Left lung (tissue), 10 donors: ENCODE results near the gene ADA. TPM values are rescaled to one million over a fixed set of nuclear protein-coding genes. Genes with fewer than 3 reads are reported as not detected.

Experiments used
- ATAC-seq: fragments of 200-7000 bp; cut with Tn5 transposase; one replicate; pipeline ENCODE4 v1.9.1; 2020; ENCODE audit warnings: moderate library complexity
- DNase-seq, 4 donors: peaks; one replicate each; pipeline ENCODE4 v3.0.0-alpha.2; 2013 to 2020
- H3K27ac ChIP-seq, 2 donors: fragments of 200-600 bp; sonication (generic) in 1 of 2; one replicate each; pipeline versions ENCODE4 v1.5.0 to v1.8.0; 2020 to 2021
- H3K27me3 ChIP-seq, 2 donors: fragments of 200-600 bp; sonication (generic) in 1 of 2; one replicate each; pipeline versions ENCODE4 v1.5.0 to v1.8.0; 2020 to 2021
- H3K36me3 ChIP-seq, 2 donors: fragments of 200-600 bp; sonication (generic) in 1 of 2; one replicate each; pipeline versions ENCODE4 v1.5.0 to v1.8.0; 2020 to 2021
- H3K4me1 ChIP-seq, 2 donors: fragments of 200-600 bp; one replicate each; pipeline ENCODE4 v1.8.0; 2021
- H3K4me3 ChIP-seq, 2 donors: fragments of 200-600 bp; sonication (generic) in 1 of 2; one replicate each; pipeline versions ENCODE4 v1.5.0 to v1.8.0; 2020 to 2021; ENCODE audit warnings: mild to moderate bottlenecking in 1 of 2
- H3K9me3 ChIP-seq, 2 donors: fragments of 200-600 bp; sonication (generic) in 1 of 2; one replicate each; pipeline versions ENCODE4 v1.5.0 to v1.8.0; 2020 to 2021
- CTCF ChIP-seq, 2 donors: fragments of 200-600 bp; sonication (generic) in 1 of 2; IDR thresholded peaks; one replicate each; pipeline versions ENCODE4 v1.5.0 to v1.8.0; 2021; ENCODE audit warnings: antibody characterized with exemption in 2 of 2
- intact Hi-C, 2 donors: fragments of 100-400 bp; cut with DNase I; formaldehyde crosslinking; loops; one replicate each; pipeline versions ENCODE4 v1.11.2 to v1.14.2; 2022
- polyA plus RNA-seq, 6 donors: library from polyadenylated mRNA; unstranded; fragments of 120-200 nt; gene quantifications; one replicate each; pipeline ENCODE4 v1.2.1, GENCODE V29; 2013; ENCODE audit not compliant: insufficient read length in 6 of 6
- total RNA-seq, 2 donors: library from RNA; stranded (reverse); fragmentation: NEBNext Ultra II Directional; extraction: Animal tissue kit (Norgen Biotek cat#: 25700); gene quantifications; one replicate each; pipeline ENCODE4 v1.2.1, GENCODE V29; 2021
- donor health status: DM: no; HTN: yes; CAD: no.
- donor health status: DM: no; HTN: no; CAD: no.

The ADA gene
- total and polyA plus RNA-seq, 8 donors: 5.4 to 15.5 (median 6.9) TPM

- TF ChIP-seq CTCF (IDR thresholded peaks at IDR 0.05): no peak
- ATAC-seq (no peak), DNase-seq (peak in 1 of 4 donors; percentile 10)
- Histone ChIP-seq H3K4me1 (peaks cover 9 to 80% of the 10 kb centered on the region in 2 donors), H3K4me3 (peak overlapping the region in 1 of 2 donors; percentile 71), H3K36me3 (no peaks in the 10 kb centered on the region), H3K9me3 (no peaks in the 10 kb centered on the region), H3K27me3 (no peaks in the 10 kb centered on the region), H3K27ac (no peak overlapping the region)
- intact Hi-C loops: no loop called here
These were observed 1.5 kb downstream of the ADA start for GRCh38 chr20:44649976-44650375.

- Histone ChIP-seq H3K36me3 (no peaks in the 10 kb centered on the region), H3K27ac (peak overlapping the region in 1 of 2 donors; percentile 5), H3K4me1 (peaks cover 14 to 88% of the 10 kb centered on the region in 2 donors), H3K4me3 (peak overlapping the region in 1 of 2 donors; percentile 71), H3K9me3 (no peaks in the 10 kb centered on the region), H3K27me3 (no peaks in the 10 kb centered on the region)
- ATAC-seq: no peak
- TF ChIP-seq CTCF (IDR thresholded peaks at IDR 0.05): no peak
- DNase-seq: no peak
- intact Hi-C loops: no loop called here
These were observed 2.4 kb downstream of the ADA start for GRCh38 chr20:44649126-44649525.

GRCh38 chr20:44648579-44648978 lies 2.9 kb downstream of the ADA start:
- Histone ChIP-seq H3K4me3 (no peak overlapping the region), H3K4me1 (peaks cover 18 to 93% of the 10 kb centered on the region in 2 donors), H3K27me3 (no peaks in the 10 kb centered on the region), H3K27ac (no peak overlapping the region), H3K9me3 (no peaks in the 10 kb centered on the region), H3K36me3 (no peaks in the 10 kb centered on the region)
- intact Hi-C loops: no loop called here
- no peak for TF ChIP-seq CTCF (IDR thresholded peaks at IDR 0.05)
- DNase-seq: no peak
- ATAC-seq: no peak

GRCh38 chr20:44648068-44648467 lies 3.4 kb downstream of the ADA start:
- no peak for DNase-seq
- intact Hi-C loops: no loop called here
- no peak for ATAC-seq
- no peaks in the 10 kb centered on the region for H3K9me3 ChIP-seq
- no peaks in the 10 kb centered on the region for H3K27me3 ChIP-seq
- peaks cover 23 to 93% of the 10 kb centered on the region in 2 donors for H3K4me1 ChIP-seq
- TF ChIP-seq CTCF (IDR thresholded peaks at IDR 0.05): no peak
- no peaks in the 10 kb centered on the region for H3K36me3 ChIP-seq
- no peak overlapping the region for H3K4me3 ChIP-seq
- no peak overlapping the region for H3K27ac ChIP-seq

GRCh38 chr20:44646641-44647274 lies 4.7 kb downstream of the ADA start:
- TF ChIP-seq CTCF (IDR thresholded peaks at IDR 0.05): no peak
- ATAC-seq: peak; percentile 4
- DNase-seq: no peak
- Histone ChIP-seq H3K4me3 (no peak overlapping the region), H3K27ac (peak overlapping the region in 1 of 2 donors; percentile 80), H3K4me1 (peaks cover 36 to 97% of the 10 kb centered on the region in 2 donors), H3K27me3 (no peaks in the 10 kb centered on the region), H3K36me3 (no peaks in the 10 kb centered on the region), H3K9me3 (no peaks in the 10 kb centered on the region)
- intact Hi-C loops: no loop called here
